ENCODE measurements around the gene PTRH1.

Gene PTRH1

DNA sequence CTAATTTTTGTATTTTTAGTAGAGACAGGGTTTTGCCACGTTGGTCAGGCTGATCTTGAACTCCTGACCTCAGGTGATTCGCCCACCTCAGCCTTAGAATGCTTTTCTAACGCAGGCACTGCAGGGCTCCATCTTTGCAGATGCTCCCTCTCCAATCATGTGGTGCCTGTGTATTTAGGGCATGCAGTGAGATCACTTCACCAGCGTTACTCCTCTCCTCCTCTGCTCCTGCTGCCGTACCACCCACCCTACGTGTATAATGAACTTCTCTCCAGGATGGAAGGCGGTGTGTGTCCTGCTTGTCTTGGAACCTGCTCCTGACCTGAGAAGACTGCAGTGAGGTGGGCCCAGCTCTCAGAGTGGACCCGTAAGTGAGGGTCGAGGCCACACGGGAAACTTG is 22.3 kb downstream of the PTRH1 start:
- DNase-seq, result no peak

DNA sequence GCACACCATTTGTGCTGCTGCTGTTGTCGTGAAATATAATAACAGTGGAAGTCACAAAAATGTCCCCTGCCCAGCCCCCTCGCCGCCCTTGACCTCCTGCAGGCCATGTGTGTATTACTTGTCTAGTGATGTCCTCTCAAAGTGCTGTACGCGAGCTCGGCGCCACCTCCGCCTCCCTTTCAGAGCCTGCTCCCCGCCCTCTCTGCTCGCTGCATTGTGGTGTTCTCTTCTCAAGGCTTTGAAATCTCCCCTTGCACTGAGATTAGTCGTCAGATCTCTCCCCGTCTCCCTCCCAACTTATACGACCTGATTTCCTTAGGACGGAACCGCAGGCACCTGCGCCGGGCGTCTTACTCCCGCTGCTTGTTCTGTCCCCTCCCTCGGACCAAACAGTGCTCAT is 23.4 kb downstream of the PTRH1 start:
- DNase-seq, result no peak

DNA sequence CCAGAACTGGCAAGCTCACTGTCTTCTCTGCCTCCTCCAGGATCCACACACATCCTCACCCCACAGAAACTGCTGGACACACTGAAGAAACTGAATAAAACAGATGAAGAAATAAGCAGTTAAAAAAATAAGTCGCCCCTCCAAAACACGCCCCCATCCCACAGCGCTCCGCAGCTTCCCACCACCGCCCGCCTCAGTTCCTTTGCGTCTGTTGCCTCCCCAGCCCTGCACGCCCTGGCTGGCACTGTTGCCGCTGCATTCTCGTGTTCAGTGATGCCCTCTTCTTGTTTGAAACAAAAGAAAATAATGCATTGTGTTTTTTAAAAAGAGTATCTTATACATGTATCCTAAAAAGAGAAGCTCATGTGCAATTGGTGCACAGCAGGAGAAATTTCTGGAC is 24.7 kb downstream of the PTRH1 start:
- no peak for DNase-seq

GRCh38 chr9:127689329-127690000 is 26.0 kb downstream of the PTRH1 start:
- no peak for DNase-seq

GRCh38 chr9:127686461-127687393 is 28.7 kb downstream of the PTRH1 start:
- no peak for DNase-seq

DNA sequence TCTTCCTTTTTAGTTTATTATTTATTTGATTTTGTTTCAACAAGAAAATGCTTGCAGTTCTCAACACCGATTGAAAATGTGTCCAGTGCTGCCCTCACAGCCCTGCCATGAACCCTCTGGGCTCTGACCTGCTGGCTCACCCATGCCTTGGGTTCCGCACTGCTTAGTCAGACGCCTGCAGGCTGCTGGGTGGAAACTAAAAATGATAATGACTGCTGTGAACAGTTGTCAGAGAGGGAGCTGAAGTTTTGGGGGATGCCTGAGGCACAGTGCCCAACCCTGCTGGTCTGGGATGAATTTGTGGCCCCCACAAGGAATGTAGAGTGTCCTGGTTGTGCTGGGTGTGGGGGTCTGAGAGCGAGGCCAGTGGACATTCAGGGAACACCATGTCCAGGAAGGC is 30.9 kb downstream of the PTRH1 start:
- DNase-seq, result no peak

DNA sequence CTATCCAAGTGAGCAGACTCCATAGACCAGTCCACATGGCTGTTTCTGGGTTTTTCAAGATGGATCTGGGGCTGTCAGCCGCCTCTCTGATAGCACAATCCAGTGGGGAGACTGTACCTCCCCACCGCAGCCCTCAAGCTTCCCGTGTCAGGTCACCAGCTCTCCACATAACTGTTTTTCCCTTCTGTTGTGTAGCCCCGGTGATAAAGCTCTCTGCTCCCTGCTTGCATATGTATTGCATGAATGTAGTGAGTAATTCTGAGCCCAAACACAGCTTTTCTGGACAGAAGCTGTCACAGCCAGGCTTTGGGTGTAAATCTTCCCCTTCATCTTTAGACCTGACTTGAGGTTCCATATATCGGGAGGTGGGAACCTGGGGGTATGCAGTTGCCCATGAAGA is 31.7 kb downstream of the PTRH1 start:
- no peak for DNase-seq

DNA sequence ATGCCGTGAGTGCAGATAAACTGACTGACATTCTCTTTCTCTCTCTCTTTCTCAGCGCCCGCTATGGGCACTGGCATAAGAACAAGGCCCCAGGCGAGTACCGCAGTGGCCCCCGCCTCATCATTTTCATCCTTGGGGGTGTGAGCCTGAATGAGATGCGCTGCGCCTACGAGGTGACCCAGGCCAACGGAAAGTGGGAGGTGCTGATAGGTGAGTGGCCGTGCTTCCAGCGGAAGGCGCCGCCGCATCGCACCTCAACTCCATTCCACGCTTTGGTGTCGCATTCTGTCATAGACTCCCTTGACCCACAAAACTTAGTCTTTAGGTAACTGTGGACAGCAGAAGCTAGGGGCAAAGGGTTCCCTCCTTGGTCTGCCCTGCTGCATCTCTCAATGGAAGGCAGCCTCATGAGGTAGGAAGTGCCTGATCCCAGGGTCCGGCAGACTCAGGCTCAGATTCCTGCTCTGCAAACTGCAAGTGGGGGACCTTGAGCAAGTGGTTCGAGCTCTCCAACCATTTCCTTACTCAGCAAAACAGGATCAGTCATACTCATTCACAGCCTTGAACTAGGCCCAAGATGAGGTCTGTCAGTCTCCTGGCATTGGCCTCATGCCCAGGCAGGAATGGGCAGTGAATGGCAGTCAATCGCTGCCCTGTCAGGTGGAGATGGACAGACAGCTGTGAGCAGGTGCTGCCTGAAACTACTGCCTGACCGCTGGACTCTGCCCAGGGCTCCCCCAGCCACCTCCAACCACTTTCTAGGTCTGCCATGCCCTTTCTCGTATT is 32.9 kb downstream of the PTRH1 start:
- DNase-seq, result no peak

DNA sequence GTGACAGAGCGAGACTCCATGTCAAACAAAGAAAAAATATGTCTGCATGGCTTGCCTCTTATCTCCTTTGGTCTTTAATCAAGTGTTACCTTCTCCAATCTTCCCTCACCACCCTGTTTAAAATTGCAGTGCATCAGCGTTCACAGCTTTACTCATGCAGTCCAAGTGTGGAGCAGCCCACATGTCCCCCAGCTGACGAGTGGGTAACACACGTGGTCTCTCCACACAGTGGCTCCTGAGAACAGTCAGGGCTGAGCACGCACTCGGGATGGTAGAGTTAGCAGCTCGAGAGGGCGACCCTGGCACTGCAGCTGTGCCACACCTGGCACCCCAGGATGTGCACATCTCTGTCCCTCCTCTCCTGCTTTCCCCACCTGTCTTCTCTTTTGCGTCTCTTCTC is 34.6 kb downstream of the PTRH1 start:
- DNase-seq, result no peak

DNA sequence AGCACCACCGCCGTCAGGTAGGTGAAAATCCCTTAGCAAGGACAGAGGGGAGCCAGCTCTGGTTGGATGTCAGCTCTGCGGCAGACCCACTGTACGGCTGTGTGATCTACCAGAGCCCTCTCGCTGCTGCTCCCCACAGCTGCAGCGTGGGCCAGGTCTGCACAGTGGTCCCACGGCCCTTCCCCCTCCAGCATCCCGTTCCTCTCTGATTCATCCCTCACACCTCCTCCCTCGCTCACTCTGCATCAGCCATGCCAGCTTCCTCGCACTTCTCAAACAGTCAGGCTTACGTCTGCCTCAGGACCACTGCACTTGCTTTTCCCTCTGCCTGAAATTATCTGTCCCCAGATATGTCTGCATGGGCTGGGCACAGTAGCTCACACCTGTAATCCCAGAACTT is 35.2 kb downstream of the PTRH1 start:
- no peak for DNase-seq

DNA sequence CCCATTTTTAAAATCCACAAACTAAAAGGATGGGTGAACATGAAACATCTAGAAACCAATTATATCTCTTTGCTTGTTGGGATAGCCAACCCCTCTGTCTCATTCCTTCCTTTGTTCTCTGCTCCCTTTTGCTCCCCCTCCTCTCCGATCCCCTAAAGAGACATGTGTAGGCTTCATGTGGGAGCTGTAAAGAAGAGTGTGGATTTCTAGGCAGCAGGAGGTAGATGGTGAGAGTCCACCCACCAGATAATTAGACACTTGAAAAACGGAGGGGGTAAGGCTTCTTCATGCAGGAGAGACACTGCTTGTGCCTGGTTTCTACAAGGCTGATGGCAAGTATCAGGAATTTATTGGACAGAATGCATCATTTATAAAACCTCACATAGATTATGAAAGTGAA is 36.0 kb downstream of the PTRH1 start:
- DNase-seq, result no peak

- no peak for DNase-seq
These were observed 38.8 kb downstream of the PTRH1 start for GRCh38 chr9:127676638-127677037.

DNA sequence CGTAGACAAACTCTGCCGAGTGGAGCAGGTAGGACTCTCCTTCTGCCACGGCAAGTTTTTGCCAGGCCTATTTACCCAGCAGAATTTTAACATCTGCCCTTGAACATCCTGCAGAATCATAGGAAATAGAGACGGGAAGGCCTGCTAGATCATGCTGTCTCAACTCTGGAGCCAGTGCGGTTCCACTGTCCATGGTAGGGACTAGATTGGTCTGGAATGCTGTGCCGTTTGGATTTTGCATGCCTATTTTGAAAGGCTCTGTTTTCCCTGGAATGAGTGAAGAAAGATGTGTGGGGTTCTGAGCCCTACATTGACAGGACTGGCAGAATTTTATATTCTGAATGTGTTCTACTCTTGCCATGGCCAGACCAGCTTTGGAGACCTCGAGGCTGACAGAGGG is 42.2 kb downstream of the PTRH1 start:
- no peak for DNase-seq

- DNase-seq, result no peak
These were observed 47.6 kb downstream of the PTRH1 start for GRCh38 chr9:127667906-127668305.

GRCh38 chr9:127667127-127667844 is 48.2 kb downstream of the PTRH1 start:
- DNase-seq, result no peak

GRCh38 chr9:127664678-127665507 is 50.6 kb downstream of the PTRH1 start:
- no peak for DNase-seq

DNA sequence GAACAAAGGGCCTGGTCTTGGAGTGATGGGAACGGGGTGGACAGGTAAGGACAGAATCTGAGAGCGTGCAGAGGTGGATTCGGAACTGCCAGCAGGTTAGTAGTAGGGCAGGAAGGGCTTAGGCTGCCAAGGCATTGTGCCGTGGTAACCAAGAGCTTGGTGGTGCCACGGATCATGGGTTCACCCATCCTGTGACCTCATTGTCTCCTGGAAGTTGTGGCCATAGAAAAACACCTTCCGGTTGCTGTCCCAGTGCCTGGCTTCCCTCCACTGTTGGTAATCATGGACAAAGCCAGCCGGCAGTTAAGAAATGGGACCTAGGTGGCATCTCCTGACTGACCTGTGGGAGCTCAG is 51.2 kb downstream of the PTRH1 start:
- DNase-seq, result no peak

Data from cerebellar nuclear complex (tissue), 1 donor.